Activated T-cell treated with anti-CD3 and anti-CD28 coated beads, Interleukin-2, amount 50 U/mL, for 24 hours (primary cell): ENCODE data around the gene RPL18.

Source experiments
- DNase-seq: peaks from one replicate; pipeline ENCODE4 v3.0.0-alpha.2; 2020
- H3K27ac Mint-ChIP-seq: 2 replicates; pipeline ENCODE4 v1.8.0; 2020; ENCODE audit warnings: mild to moderate bottlenecking, mixed read lengths
- H3K27me3 Mint-ChIP-seq: 2 replicates; pipeline ENCODE4 v1.8.0; 2020; ENCODE audit warnings: mixed read lengths
- H3K36me3 Mint-ChIP-seq: 2 replicates; pipeline ENCODE4 v1.8.0; 2020; ENCODE audit warnings: low read depth, mixed read lengths
- H3K4me1 Mint-ChIP-seq: 2 replicates; pipeline ENCODE4 v1.8.0; 2020; ENCODE audit warnings: low read depth, mixed read lengths
- H3K4me3 Mint-ChIP-seq: 2 replicates; pipeline ENCODE4 v1.8.0; 2020; ENCODE audit warnings: mild to moderate bottlenecking, moderate library complexity, mixed read lengths
- H3K9me3 Mint-ChIP-seq: 2 replicates; pipeline ENCODE4 v1.8.0; 2020; ENCODE audit warnings: mixed read lengths

RPL18 gene

DNA sequence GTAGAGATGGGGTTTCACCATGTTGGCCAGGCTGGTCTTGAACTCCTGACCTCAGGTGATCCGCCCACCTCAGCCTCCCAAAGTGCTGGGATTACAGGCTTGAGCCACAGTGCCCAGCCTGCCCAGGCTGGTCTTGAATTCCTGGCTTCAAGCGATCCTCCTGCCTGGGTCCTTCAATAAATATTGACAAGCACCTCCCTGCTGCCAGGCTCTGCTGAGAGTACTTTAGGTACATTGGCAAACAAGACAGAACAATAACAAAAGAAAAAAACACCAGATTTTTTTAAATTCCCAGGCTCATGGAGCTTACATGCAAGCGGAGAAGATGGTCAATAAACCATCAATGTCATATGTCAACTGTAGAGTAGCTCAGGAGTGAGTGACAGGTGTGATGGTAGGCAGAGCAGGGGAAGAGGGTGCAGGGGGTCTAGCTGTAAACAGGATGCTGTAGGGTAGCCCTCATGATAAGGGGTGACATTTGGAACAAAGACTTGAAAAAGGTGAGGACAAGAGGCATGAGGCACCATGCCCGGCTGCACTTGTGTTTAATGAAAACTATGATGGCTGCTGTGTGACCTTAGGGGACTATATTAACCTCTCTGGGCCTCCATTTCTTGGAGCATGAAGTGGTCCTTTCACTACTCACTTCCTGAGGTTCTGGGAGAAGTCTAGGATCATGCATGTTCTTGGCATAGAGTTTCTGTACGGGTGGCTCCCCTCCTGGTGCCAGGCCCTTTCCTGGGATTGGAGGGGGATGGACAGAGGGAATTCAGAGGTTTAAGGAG lies 47.4 kb downstream of the RPL18 start:
- Mint-ChIP-seq H3K4me3 (no peak overlapping the region), H3K9me3 (no peaks in the 10 kb centered on the region), H3K4me1 (no peaks in the 10 kb centered on the region), H3K27ac (no peak overlapping the region), H3K27me3 (peaks cover 8% of the 10 kb centered on the region), H3K36me3 (no peaks in the 10 kb centered on the region)
- DNase-seq: no peak

DNA sequence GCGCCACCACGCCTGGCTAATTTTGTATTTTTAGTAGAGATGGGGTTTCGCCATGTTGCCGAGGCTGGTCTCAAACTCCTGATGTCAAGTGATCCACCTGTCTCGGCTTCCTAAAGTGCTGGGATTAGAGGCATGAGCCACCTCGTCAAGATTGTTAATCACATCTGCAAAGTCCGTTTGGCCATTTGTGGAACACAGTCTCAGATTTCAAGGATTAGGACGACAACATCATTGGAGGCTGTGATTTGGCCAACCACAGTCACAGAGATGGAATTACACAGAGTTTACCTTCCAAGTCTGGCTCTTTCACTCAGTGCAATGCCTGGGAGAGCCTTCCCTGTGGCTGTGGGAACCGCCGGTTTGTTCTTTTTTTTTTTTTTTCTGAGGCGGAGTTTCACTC lies 49.2 kb downstream of the RPL18 start:
- Mint-ChIP-seq H3K4me1 (no peaks in the 10 kb centered on the region), H3K4me3 (no peak overlapping the region), H3K36me3 (no peaks in the 10 kb centered on the region), H3K27ac (no peak overlapping the region), H3K9me3 (no peaks in the 10 kb centered on the region), H3K27me3 (peaks cover 8% of the 10 kb centered on the region)
- DNase-seq: no peak

DNA sequence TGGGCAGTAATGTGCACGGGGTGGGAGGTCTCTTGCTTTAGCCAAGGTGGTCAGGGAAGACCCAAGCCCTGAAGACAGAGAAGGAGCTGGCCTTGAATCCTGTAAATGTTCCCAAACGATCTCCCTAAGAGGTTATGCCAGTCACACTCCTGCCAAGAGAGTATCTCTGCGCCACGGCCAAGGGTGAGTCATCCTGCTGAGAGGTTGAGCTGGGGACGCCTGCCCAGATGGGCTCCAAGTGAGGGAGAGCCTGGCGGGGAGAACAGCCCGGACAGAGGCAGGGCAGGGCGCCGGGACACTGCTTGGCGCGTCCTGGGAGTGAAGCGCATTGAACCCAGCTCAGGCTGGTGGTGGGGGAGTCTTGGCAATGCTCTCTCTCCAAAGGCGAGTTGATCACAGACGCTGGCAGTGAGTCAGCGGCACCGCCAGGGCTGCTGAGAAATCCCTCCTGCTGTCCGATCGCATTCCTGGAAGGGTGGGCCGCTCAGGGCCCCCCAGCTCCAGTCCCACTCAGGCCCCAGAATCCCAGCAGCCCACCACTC lies 50.6 kb downstream of the RPL18 start:
- Mint-ChIP-seq H3K27ac (no peak overlapping the region), H3K4me1 (no peaks in the 10 kb centered on the region), H3K9me3 (no peaks in the 10 kb centered on the region), H3K4me3 (no peak overlapping the region), H3K27me3 (peaks cover 8% of the 10 kb centered on the region), H3K36me3 (no peaks in the 10 kb centered on the region)
- DNase-seq: no peak
